Erythroblast (primary cell): ENCODE measurements around the gene ODAM.

Experiments
- DNase-seq, 2 experiments: peaks; one replicate each; lab custom pipeline; 2025; lab: John Stamatoyannopoulos, UW
- GATA1 ChIP-seq: IDR thresholded peaks from 2 replicates; pipeline ENCODE4 v1.6.1; 2011; ENCODE audit warnings: low read depth, mild to moderate bottlenecking, control low read depth, low read length, moderate library complexity
- POLR2A ChIP-seq: IDR thresholded peaks from 2 replicates; pipeline ENCODE4 v1.6.1; 2011; ENCODE audit warnings: mild to moderate bottlenecking, low read length

ODAM gene

GRCh38 chr4:70251250-70251944, 55.9 kb downstream of the ODAM start:
- TF ChIP-seq POLR2A = no peak
- no peak for TF ChIP-seq GATA1
- no peak for DNase-seq

GRCh38 chr4:70251945-70252277, 56.4 kb downstream of the ODAM start:
- TF ChIP-seq GATA1 (no peak), POLR2A (no peak)

More at GRCh38 chr4:70251945-70252277, 56.4 kb downstream of the ODAM start:
- DNase-seq = no peak
